NB4 (cell line): Measurements from ENCODE around the gene SCART1.

Experiments
- DNase-seq: peaks from one replicate; pipeline ENCODE4 v3.0.0; 2010; ENCODE audit warnings: low read depth
- H3K4me3 ChIP-seq: one replicate; pipeline ENCODE4 v1.5.1; 2011; ENCODE audit warnings: mild to moderate bottlenecking, low read depth, low read length, moderate library complexity
- CTCF ChIP-seq: IDR thresholded peaks from one replicate; pipeline ENCODE4 v1.5.1; 2012; ENCODE audit warnings: low read depth, low read length
- MYC ChIP-seq: IDR thresholded peaks from 2 replicates; pipeline ENCODE4 v1.6.1; 2011; ENCODE audit warnings: low read depth, low read length
- POLR2A ChIP-seq: IDR thresholded peaks from 2 replicates; pipeline ENCODE4 v1.6.1; 2011; ENCODE audit warnings: mild to moderate bottlenecking; ENCODE audit not compliant: insufficient read length; ENCODE audit errors: extremely low read depth
- TF ChIP-seq, protein P1 (sequence below): IDR thresholded peaks from 2 replicates; pipeline ENCODE4 v1.6.1; 2011; ENCODE audit warnings: low read depth, low read length

SCART1 gene

GRCh38 chr10:133444342-133445267 is 9.1 kb upstream of the SCART1 start:
- H3K4me3 ChIP-seq = no peak overlapping the region
- no peak for TF ChIP-seq POLR2A
- TF ChIP-seq, protein P1, sequence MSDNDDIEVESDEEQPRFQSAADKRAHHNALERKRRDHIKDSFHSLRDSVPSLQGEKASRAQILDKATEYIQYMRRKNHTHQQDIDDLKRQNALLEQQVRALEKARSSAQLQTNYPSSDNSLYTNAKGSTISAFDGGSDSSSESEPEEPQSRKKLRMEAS = no peak
- no peak for TF ChIP-seq MYC
- TF ChIP-seq CTCF = no peak
- no peak for DNase-seq

GRCh38 chr10:133445268-133445732 is 8.4 kb upstream of the SCART1 start:
- TF ChIP-seq, protein P1 = no peak
- DNase-seq = no peak
- H3K4me3 ChIP-seq = no peak overlapping the region

- H3K4me3 ChIP-seq = no peak overlapping the region
- no peak for TF ChIP-seq POLR2A
- TF ChIP-seq MYC = no peak
- no peak for TF ChIP-seq CTCF
- TF ChIP-seq, protein P1 = no peak
- no peak for DNase-seq
Measured at GRCh38 chr10:133445751-133446708, 7.7 kb upstream of the SCART1 start.

DNA sequence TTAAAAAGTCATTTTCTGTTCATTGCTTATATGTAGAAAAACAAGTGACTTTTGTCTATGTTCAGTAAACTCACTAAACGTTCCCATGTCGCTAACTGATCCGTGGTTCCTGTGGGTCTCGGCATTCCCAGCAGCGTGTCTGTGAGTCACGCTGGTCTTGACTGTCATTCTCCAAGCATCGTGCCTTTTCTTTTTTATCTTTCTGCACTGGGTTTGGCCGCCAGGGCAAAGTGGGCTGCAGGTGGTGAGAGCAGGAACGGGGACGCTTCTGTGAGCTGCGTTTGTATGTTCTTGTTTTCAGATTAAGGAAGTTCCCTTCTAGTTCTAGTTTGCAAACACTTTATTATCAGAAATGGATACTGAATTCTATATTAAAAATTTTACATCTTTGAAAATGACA is 6.8 kb upstream of the SCART1 start:
- DNase-seq = no peak
- TF ChIP-seq, protein P1 = no peak
- no peak for TF ChIP-seq MYC
- no peak for TF ChIP-seq CTCF
- no peak for TF ChIP-seq POLR2A
- H3K4me3 ChIP-seq = no peak overlapping the region

DNA sequence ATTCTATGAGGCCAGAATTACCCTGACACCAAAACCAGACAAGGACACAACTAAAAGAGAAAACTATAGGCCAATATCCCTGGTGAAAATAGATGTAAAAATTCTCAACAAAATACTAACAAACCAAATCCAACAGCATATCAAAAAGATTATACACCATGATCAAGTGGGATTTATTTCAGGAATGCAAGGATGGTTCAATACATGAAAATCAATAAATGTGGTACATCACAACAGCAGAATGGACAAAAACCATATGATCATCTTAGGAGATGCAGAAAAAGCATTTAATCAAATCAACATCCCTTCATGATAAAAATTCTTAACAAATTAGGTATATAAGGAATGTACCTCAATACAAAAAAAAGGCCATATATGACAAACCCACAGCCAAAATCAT is 5.6 kb upstream of the SCART1 start:
- no peak for DNase-seq
- H3K4me3 ChIP-seq = no peak overlapping the region

More for the DNA sequence above, 5.6 kb upstream of the SCART1 start:
- no peak for TF ChIP-seq POLR2A
- TF ChIP-seq MYC = no peak
- TF ChIP-seq CTCF = no peak
- TF ChIP-seq, protein P1 = no peak
